NCI-H2107 (cell line): Measurements from ENCODE around the gene KRT77.
"Not testable (repeated sequence)": the region's sequence is repeated elsewhere in the genome, so short reads cannot be mapped to it uniquely, and the experiment has no call there.

Experiments
- DNase-seq: peaks from one replicate; lab custom pipeline; 2025; lab: John Stamatoyannopoulos, UW

The KRT77 gene

DNA sequence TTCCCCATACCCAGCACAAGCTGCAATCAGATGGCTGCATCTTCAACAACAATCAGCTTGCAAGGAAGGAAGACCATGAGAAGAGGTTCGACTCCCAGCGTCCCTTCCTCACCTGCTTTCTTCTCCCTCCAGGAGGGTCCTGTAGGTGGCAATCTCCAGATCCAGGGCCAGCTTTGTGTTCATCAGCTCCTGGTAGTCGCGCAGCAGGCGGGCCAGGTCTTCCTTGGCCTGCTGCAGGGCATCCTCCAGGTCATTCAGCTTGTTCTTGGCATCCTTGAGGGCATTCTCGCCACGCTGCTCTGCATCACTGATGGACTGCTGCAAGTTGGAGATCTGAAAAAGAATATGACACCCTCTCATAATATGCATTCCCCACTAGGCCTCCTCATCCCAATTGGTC is 27.2 kb downstream of the KRT77 start:
- DNase-seq: no peak

DNA sequence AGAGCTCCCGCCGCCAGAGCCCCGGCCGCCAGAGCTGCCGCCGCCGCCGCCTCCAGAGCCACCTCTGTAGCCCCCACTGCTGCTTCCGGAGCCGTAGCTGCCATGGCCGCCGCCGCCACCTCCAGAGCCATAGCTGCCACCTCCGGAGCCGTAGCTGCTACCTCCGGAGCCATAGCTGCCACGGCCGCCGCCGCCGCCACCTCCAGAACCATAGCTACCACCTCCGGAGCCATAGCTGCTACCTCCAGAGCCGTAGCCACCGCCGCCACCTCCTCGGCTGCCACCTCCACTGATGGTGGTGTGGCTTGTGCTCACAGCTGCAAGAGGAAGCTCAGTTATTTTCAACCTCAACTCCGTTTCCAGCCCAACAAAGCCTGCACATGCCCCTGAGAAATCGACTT is 28.0 kb downstream of the KRT77 start:
- DNase-seq: no peak

DNA sequence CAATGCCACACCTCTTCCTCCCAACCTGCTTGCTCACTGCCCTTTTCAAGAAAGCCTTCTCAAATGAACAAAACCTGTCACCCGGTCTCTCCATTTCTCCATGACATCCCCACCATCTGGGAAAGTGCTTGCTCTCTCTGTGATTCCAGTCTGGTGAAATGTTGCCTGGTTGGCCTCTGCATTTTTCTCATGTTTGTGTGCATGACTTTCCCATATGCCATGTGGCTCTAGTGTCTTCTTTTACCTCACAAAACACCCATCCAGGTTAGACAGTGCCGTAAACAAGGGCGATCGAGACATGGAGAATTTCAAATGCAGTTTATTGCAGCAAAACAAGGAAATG is 28.9 kb downstream of the KRT77 start:
- no peak for DNase-seq

DNA sequence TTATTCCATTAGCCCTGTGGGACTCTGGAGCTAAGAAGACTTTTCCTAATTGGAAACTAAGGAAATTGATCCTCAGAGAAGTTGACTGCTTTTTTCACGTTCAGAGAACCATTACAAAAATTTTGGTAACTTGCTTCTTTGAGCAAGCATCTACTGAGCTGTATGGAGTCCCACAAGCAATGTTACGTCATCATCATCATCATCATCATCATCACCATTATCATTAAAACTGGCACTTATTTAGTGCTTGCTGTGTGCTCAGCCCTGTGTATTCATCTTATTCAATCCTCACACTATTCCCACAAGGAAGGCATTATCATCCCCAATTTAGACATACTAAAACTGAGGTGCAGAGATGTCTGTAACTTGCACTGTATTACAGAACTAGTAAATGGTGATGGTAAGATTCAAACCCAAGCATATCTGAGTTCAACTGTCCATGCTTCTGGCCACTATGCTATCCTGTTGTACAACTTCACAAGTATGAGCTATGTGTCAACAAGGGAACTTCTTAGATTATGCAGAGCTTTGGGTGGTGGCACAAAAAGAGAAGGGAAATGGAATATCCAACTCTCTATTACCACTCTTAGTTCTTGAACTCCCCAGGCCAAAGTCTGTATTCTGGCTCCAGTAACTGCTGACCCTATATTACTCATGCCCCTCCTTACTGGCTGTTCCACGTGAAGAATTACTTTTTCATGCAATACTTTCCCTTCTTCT is 29.5 kb downstream of the KRT77 start:
- no peak for DNase-seq

DNA sequence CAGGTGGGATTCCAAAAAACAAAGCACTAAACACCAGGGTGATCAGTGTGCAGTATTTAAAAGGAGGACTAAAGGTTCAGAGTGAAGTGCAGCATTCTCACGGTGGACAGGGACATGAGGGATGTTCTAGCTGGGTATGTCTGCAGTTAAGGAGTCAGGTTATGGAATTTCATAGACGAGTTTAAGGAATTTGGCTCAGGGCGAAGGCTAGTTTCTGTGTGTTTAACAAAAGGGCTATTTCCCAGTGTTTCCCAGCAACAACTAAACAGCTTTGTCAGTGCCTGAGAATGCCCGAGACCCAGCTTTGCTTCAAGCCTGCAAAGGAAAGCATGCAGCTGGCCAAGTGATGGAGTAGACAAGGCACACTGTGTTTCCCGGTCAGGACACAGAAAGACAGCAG is 30.1 kb downstream of the KRT77 start:
- DNase-seq: no peak

DNA sequence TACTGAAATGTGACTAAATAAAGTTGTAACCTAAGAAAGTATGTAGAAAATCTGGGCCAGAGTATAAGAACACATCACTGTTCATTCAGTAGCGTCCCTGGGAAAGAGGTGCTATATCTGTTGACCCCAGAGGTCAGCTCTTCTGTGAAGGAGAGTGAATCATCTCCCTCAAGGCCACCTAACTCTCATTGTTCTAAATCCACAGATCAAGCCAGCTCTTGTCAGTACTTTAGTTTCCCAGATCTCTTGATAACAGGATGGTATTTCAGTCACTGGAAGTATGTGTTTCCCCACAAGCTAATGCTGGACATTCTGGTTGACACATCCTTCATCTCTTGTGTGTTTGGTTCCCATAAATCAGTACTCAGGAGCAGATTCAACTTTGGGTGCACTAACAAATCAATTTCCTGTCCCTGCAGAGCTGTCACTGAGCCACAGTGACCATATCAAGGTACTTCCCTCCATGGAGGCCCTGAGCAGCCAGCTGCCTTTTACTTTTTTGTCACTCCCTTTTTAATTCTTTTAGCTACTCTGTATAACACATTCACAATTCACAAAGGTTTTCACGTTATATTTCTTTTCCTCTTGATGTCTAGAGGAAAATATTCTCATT is 30.9 kb downstream of the KRT77 start:
- DNase-seq: no peak

DNA sequence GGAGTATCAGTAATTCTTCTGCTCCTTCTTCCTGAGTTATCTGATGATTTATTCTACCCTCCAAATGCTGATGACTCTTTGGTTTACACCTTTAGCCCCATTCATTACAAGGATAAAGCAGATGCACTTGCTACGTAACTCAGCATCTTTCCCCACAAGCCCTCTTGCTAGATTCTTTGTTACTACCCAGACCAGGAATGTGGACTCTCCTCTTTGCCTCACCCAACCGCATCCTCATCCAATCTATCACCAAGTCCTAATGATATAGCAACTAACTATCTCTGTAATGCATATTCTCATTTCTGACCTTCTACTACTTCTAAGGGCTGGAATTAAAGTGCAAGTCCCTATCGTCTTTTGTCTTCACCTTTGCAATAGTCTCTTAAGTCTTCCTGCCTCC is 32.4 kb downstream of the KRT77 start:
- DNase-seq: no peak

DNA sequence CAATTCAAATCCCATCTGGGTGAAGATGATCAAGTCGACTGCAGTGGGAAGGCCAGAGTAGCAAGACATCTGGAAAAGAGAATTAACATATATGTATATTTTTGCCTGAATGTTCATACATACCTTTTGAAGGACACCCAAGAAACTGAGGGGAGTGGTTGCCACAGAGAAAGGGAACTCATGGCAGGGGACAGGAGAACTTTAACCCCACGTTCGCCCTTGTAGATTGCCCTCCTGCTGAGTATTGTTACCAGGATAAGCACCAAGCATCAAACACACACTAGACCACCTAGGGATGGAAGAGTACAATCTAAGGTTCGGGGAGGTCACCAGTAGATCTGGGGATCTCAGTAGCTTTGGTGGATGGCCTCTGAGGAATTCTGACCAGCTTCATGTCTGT is 32.8 kb downstream of the KRT77 start:
- DNase-seq: no peak

DNA sequence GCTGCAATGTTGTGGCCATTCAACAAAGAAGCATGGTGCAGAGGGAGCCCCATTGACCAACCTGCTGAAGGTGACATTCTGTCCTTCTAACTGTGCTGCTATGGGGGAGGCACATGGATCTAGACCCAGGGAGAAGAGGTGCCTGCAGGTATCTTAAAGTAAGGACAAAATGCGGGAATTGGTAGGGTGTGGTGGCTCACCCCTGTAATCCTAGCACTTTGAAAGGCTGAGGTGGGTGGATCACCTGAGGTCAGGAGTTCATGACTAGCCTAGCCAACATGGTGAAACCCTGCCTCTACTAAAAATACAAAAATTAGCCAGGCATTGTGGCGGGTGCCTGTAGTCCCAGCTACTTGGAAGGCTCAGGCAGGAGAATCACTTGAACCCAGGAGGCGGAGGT is 33.4 kb downstream of the KRT77 start:
- not testable (repeated sequence) for DNase-seq

DNA sequence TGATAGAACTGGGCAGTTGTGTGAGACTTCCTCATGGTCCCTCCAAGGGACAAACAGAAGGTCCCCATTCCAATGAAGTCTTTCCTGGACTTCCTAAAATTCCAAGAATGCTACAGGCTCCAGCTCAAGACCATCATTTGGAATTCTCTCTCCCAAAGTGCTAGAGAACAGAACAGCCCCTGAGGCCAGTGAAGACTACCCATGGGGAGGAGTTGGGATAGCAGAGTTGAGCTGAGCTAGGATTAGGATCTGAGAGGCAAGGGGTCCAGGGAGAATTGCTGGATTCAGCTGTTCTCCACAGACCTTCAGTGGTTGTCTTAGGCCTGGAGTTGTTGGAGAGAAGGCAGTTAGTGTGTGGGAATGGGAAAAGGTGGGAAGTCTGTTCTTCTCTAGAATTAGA is 33.9 kb downstream of the KRT77 start:
- DNase-seq: no peak

DNA sequence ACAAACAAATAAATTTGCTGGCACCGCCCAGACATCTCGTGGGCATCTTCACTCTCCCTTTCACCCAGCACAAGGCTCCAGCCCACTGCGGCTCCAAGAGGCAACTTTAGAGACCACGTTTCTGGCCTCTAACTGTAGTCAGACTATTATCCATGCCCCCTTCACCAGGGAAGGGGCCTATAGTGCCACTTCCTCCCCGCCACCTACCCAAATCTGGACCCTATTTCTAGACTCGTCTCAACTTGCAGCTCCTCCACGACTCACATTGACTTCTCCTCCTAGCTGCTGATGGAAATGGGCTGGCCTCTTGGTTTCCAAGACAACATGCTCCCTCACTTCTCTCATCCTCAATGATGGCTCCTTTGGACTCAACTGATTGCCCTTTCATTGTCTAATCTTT is 35.4 kb downstream of the KRT77 start:
- DNase-seq: no peak

DNA sequence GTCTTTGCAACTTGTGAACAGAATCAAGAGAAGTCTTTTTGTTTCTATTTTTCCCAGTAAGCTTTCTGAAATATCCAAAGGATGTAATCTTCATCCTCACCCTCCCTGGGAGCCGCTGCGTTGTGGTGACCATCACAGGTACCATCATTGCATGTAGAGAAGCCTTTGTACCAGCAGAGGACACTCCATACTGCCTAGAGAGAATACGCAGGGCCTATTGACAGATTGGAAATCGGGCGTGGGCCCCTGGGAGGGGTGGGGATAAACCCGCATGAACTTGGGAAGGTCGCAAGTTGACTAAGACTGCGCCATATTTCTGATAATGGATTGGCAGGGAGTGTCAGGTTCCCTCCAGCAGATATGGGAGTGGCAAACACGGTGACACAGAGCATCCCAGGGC is 35.8 kb downstream of the KRT77 start:
- DNase-seq: no peak

DNA sequence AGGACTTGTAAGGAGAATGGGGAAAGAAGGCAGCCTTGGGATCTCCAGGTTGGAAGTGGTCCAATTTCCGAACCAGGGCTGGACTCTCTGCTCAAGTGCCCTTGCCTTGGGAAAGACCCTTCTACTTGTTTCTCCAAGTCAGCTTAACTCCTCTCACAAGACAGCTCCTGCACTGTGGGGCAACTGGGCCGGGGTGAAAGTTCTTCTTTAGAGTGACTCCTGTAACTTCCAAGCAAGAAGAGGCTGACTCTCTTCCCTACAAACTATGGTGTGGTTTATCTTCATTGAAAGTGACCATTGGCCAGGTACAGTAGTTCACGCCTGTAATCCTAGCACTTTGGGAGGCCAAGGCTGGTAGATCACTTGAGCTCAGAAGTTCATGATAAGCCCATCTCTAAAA is 36.9 kb downstream of the KRT77 start:
- no peak for DNase-seq

DNA sequence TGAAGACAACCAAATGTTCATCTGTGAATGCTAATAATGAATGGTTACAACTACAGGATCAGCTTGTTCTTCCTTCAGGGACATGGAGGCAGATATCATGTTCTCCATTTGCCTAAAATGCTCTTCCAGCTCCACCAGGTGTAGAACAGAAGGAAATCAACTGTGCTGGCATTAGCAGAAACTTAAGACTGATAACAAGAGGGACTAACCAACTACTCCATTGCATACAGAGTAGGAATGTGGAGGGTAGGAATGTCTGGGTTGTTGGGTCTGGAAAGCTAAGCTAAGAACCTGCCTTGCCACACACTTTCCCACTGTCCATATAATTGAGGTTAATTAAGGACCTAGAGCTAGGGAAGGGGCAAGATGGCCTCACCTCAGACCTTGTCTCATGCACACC is 39.9 kb downstream of the KRT77 start:
- no peak for DNase-seq

DNA sequence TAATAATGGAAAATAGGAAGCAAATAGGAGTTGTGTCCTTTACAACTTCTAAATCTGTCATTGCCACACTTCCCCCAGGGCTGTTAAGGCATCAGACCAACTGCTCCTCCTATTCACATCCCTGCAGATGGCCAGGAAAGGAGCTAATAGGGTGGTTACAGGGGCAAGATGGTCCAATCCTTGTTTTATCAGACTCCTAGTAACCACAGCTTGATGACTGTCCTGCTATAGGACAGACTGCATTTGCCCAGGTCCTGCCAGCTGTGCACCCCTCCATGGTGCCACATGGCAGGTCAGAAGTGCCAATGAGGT is 40.5 kb downstream of the KRT77 start:
- DNase-seq: no peak

DNA sequence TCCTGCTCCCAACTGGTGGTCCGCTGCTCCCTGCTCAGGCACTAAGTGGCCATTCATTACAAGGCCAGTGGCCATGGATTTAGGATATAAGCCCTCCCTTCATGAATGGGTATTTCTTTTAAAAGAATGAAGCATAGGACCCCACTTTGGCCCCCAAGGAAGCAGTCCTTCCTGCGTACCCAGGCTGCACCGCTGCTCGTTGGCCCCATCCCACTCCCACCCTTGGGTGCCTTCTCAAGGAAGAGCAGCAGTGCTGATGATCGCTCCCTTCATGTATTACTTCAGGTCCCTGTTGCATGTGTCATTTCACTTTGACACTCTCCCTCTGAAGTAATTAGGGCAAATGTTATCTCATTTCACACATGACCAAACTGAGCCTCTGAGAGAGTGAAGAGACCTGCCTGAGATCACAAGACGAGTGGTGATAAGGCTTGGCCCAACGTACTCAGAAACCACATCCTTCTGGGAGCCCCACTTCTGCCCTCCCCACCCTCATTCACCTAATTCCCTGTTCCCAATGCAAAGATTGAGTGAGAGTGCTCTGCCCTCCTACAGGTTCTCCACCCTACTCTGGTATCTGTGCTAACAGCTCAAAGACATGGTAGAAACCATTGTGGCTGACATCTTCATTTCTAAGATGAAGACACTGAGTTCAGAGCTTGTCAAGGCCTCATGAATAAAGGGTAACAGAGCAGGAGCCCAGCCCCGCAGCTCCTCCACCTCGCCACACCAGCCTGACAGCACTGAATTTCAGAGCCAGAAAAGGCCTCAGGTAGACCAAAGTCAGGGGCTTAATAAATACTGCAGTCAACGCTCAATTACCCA is 41.0 kb downstream of the KRT77 start:
- DNase-seq: no peak

DNA sequence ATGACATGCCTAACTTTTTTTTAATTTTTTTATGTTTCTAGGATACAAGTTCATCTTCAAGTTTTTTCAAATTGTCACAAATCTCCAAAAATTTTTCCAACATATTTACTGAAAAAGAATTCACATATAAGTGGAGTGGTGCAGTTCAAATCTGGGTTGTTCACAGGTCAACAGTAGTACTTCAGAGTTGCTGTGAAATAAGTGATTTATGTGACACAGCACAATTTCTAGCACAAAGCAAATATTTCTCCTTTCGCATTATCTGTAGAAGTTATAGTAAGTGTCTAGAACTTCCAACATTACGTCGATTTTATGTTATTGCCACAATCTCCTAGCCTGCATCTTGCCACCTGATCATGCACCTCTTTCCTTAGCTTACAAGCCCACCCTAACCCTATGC is 41.7 kb downstream of the KRT77 start:
- no peak for DNase-seq

DNA sequence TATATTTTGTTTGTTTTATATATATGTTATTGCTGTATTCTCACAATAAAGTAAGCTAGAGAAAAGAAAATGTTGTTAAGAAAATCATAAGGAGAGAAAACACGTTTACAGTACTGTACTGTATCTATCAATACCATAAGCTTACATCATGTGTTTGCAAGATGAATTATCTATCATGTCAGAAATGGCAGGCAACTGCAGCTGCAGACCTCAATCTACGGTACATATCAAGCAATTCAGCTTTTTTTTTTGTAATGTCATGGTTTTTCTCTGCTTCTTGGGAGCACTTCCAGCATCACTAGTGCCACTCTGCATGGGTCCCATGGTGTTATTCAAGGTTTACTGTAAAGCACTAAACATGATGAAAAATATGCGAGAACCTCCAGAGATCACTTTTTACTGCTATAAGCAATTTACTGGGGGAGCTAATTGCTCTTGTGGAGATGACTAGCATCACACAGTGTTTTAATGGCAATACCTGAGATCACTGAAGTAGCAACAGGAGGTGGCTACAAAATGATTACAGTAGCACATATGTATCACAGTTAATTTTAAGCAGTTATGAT is 42.3 kb downstream of the KRT77 start:
- DNase-seq: no peak

DNA sequence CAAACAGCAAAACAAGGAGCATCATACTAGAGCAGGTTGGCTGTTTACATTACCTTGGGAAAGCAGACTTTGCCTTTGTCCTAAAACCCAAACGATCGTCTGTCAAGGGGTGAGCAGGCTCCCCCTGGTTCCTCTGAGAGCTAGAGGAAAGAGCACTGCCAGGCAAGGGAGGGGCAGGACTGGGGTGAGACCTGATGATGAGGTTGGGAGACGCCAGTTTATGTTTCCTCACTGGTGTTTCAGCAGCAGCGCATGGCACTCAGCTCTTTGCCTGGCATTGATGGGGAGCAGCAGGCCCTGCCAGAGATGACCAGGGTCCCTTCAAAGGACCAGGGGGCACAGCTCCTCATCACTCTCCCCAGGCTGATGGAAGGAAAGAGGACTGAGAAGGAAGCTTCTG is 43.4 kb downstream of the KRT77 start:
- no peak for DNase-seq

DNA sequence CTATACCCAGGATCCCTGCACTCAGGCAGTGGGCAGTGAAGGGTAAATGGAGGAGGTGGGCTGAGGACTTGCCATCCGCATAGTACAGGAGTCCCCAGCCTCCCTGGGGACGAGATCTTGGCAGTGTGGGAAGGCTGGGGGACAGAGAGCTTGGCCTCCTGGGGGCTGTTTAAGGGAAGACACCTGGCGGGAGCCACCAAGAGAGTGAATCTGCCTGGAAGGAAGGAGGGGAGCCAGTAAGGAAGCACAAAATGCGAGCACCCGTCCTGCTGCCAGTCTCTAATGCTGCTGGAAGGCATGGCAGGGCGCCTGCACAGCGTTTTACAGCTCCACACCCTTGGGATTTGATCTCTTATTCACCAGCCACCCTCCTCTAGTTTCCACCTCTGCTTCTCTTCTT is 43.9 kb downstream of the KRT77 start:
- DNase-seq: no peak

DNA sequence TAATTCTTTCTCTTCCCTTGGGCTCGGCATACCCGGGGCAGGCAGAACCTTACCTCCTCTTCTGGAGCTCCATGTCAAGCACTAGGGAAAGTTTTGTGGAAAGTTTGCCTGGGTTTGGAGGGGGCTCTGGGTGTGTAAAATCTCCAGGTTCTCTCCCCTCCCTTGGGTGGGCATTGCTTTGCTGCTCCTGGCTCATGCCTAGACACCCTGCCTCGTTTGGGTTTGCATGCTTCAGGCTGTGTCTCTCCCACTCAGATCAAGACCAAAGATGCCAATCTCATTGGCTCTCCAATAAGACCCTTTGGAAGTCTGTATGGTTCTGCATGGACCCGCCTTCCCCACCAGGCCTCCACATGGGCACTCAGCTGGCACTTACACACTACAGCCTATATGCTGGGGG is 45.1 kb downstream of the KRT77 start:
- no peak for DNase-seq

DNA sequence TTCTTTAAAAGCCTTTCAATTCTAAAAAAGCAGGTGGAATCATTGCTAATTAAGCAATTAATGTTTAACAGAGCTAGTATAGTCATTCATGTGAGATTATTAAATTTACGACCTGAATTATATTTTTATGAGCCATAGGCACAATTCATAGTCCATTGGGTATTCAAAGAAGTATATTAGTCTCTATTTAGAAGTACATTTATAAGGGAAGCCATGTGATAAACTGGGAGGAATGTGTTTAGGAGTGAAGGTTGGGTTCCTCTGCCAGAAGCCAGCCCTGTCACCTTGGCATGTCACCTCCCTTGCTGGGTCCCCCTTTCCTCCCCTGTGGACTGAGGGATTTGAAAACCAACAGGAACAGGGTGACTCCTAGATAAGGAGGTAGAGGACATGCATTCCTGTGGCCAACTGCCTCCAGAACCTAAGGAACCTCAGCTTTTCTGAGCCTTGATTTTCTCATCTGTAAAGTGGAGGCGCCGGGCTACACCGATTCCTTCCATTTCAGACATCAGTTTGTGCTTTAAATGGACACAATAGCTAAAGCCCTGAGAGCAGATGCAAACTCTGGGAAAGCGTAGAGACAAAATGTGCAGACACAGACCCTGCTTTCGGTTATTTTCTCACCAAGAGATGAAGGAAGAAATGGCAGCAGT is 45.9 kb downstream of the KRT77 start:
- no peak for DNase-seq

DNA sequence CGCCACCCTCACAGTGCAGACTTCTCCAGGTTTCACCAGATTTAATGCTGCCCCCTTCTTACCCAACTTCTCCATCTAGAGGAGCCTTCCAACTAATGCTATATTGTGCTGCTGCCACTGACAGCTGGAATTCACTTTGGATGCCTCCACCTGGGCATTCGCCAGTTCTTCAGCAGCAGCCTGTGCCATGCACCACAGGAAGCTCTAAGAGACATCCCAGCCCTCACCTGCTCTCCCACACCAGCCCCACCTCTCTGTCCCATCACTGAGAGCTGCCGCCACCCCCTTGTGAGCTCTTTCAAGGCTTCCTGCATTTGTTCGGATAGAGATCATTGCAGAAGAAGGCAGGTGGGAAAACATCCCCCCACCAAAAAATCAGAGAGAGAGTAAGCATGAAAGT is 46.7 kb downstream of the KRT77 start:
- DNase-seq: no peak
